GM12891 (cell line): ENCODE measurements around the gene POU6F2.

Source experiments
- PAX5 ChIP-seq: IDR thresholded peaks from 2 replicates; pipeline ENCODE4 v1.6.1; 2011; ENCODE audit warnings: low read length, moderate library complexity, mild to moderate bottlenecking; ENCODE audit not compliant: insufficient read depth, severe bottlenecking
- POLR2A ChIP-seq: IDR thresholded peaks from 2 replicates; pipeline ENCODE4 v1.6.1; 2011; ENCODE audit warnings: low read depth, low read length, control low read depth
- POLR2AphosphoS5 ChIP-seq: IDR thresholded peaks from 2 replicates; pipeline ENCODE4 v1.6.1; 2011; ENCODE audit warnings: low read depth, low read length, control low read depth
- SPI1 ChIP-seq: IDR thresholded peaks from 2 replicates; pipeline ENCODE4 v1.6.1; 2011; ENCODE audit warnings: low read depth, low read length, control low read depth

- no peak for TF ChIP-seq POLR2AphosphoS5
- no peak for TF ChIP-seq POLR2A
- TF ChIP-seq SPI1 = no peak
- TF ChIP-seq PAX5 = no peak
Measured at GRCh38 chr7:39353615-39354376, 376.1 kb downstream of the POU6F2 start.
